HEK293T (cell line): Measurements from ENCODE around the gene CADM2.

Source experiments
- ARNT ChIP-seq: fragments of 450-650 bp; IDR thresholded peaks from 2 replicates; pipeline ENCODE4 v1.6.1; 2017; ENCODE audit warnings: mild to moderate bottlenecking
- BHLHE40 ChIP-seq: fragments of 450-650 bp; IDR thresholded peaks from 2 replicates; pipeline ENCODE4 v1.6.1; 2016; ENCODE audit warnings: mild to moderate bottlenecking, moderate library complexity, borderline replicate concordance
- FOXA1 ChIP-seq: fragments of 450-650 bp; IDR thresholded peaks from 2 replicates; pipeline ENCODE4 v1.6.1; 2016; ENCODE audit warnings: mild to moderate bottlenecking
- PKNOX1 ChIP-seq: fragments of 450-650 bp; IDR thresholded peaks from 2 replicates; pipeline ENCODE4 v1.6.1; 2016
- TARDBP ChIP-seq: fragments of 450-650 bp; IDR thresholded peaks from 2 replicates; pipeline ENCODE4 v1.6.1; 2016

GRCh38 chr3:85960793-85961192, 1002.0 kb downstream of the CADM2 start:
- TF ChIP-seq TARDBP (no peak), ARNT (no peak), BHLHE40 (no peak), FOXA1 (no peak), PKNOX1 (no peak)
